Measurements from ENCODE around the gene PRPF38B. TPM values are rescaled to one million over a fixed set of nuclear protein-coding genes. Genes with fewer than 3 reads are reported as not detected.

PRPF38B gene
- total and polyA plus RNA-seq, 10 of the 15 experiments (the other 5 are each of a cell fraction or from before 2014, with no cell fraction given) = 32.9 to 79.2 (median 47.8) TPM

- TF ChIP-seq BCL3 (IDR thresholded peaks at IDR 0.05; ENCODE audit: borderline replicate concordance, insufficient read depth, low read depth, low read length, poor library complexity, severe bottlenecking) = no peak
- no peak for TF ChIP-seq PKNOX1 (IDR thresholded peaks at IDR 0.05)
- no peak for TF ChIP-seq BCLAF1 (IDR thresholded peaks at IDR 0.05)
- no peak for TF ChIP-seq CREM (IDR thresholded peaks at IDR 0.05; ENCODE audit: low read depth)
- TF ChIP-seq EZH2 (IDR thresholded peaks at IDR 0.05; ENCODE audit: borderline replicate concordance, control insufficient read depth, low read depth, low read length) = no peak
- TF ChIP-seq E2F4 (IDR thresholded peaks at IDR 0.05; ENCODE audit: low read depth, low read length) = no peak
These were observed 27.6 kb upstream of the PRPF38B start (continued) for GRCh38 chr1:108664481-108664880.
